Progenitor cell of endocrine pancreas (in vitro differentiated cells): Measurements from ENCODE around the gene FNDC3B. TPM values are rescaled to one million over a fixed set of nuclear protein-coding genes. Genes with fewer than 3 reads are reported as not detected.

ENCODE experiments used
- DNase-seq: peaks from one replicate; pipeline ENCODE4 v3.0.0; 2021; ENCODE audit warnings: low spot score; ENCODE audit not compliant: unreplicated experiment
- H3K27ac Mint-ChIP-seq: 2 replicates; pipeline ENCODE4 v1.8.0; 2021; ENCODE audit warnings: mild to moderate bottlenecking, moderate library complexity, mixed read lengths
- H3K27me3 Mint-ChIP-seq: 2 replicates; pipeline ENCODE4 v1.8.0; 2021; ENCODE audit warnings: mixed read lengths
- H3K36me3 Mint-ChIP-seq: 2 replicates; pipeline ENCODE4 v1.8.0; 2022; ENCODE audit warnings: mixed read lengths; ENCODE audit not compliant: insufficient read depth
- H3K4me1 Mint-ChIP-seq: 2 replicates; pipeline ENCODE4 v1.8.0; 2021; ENCODE audit warnings: low read depth, mixed read lengths
- H3K4me3 Mint-ChIP-seq: 2 replicates; pipeline ENCODE4 v1.8.0; 2021; ENCODE audit warnings: low read depth, mild to moderate bottlenecking, moderate library complexity, mixed read lengths
- H3K9me3 Mint-ChIP-seq: 2 replicates; pipeline ENCODE4 v1.8.0; 2021; ENCODE audit warnings: low read depth, mixed read lengths
- CTCF ChIP-seq: fragments of 200-600 bp; sonication (generic); IDR thresholded peaks from one replicate; pipeline ENCODE4 v1.5.0; 2021; ENCODE audit warnings: antibody characterized with exemption, mild to moderate bottlenecking; ENCODE audit not compliant: unreplicated experiment
- total RNA-seq: library from RNA; stranded (reverse); gene quantifications from 2 replicates; pipeline ENCODE4 v1.2.1, GENCODE V29; 2021

Gene FNDC3B
- total RNA-seq, 1 donor from 2014 or later, result 158 TPM

DNA sequence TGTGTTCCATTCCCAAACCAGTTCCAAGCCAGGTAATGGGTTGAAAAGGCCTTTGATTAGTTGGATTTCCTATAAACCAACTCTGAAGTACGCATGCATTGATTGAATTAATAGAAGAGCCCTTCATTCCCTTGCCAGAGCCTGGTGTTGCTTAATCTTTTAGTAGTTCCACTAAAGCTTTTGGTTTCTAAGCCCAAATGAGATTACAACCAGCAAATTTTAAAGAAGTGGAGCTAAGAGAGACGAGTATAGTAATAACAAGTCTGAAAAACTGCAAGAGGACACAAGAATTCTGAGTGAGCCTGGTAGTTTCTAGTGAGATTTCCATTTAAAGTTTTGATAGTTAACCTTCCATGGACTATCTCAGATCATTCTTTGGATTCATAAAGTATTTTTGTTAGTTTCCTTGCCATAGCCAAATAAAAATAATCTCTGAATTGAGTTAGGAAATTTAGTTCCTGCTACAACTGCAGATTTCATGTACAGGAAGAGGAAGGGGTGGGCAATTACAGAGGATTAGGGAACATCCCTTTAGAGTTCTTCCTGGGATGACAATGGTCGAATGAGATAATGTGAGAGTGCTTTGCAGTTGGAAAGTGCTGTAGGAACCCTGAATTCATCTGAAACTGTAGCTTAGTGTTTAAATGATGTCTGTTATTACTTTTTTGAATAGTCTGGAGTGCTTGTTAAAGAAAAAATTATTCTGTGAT is 136.8 kb downstream of the FNDC3B start:
- DNase-seq, result no peak
- H3K27me3 Mint-ChIP-seq, result no peaks in the 10 kb centered on the region
- no peak overlapping the region for H3K27ac Mint-ChIP-seq
- H3K4me1 Mint-ChIP-seq, result peaks cover 50% of the 10 kb centered on the region
- no peak for TF ChIP-seq CTCF
- no peaks in the 10 kb centered on the region for H3K9me3 Mint-ChIP-seq
- H3K4me3 Mint-ChIP-seq, result no peak overlapping the region
- H3K36me3 Mint-ChIP-seq, result peaks cover 10% of the 10 kb centered on the region

DNA sequence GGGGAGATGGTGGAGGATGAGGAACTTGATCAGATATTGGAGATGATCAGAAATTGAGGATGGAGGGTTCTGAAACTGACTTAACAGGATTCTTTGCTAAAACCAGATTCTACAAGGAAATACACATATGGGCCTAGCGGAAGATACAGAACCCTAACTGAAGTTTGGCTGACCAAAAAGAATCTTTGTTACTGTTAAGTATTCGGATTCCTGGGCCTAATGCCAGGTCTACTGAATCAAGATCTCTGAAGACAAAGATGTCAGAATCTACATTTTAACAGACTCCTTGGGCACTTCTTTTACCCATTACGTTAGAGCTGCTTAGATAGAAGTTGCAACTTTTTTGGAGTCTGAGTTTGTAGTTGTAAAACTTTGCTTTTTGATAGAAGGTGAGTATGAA is 137.7 kb downstream of the FNDC3B start:
- peaks cover 10% of the 10 kb centered on the region for H3K36me3 Mint-ChIP-seq
- peaks cover 45% of the 10 kb centered on the region for H3K4me1 Mint-ChIP-seq
- no peaks in the 10 kb centered on the region for H3K27me3 Mint-ChIP-seq
- no peak for DNase-seq
- no peak overlapping the region for H3K4me3 Mint-ChIP-seq
- no peaks in the 10 kb centered on the region for H3K9me3 Mint-ChIP-seq
- TF ChIP-seq CTCF, result no peak
- no peak overlapping the region for H3K27ac Mint-ChIP-seq

GRCh38 chr3:172177803-172178316 is 138.5 kb downstream of the FNDC3B start:
- H3K9me3 Mint-ChIP-seq, result no peaks in the 10 kb centered on the region
- H3K27me3 Mint-ChIP-seq, result no peaks in the 10 kb centered on the region
- H3K36me3 Mint-ChIP-seq, result peaks cover 10% of the 10 kb centered on the region
- no peak overlapping the region for H3K4me3 Mint-ChIP-seq
- no peak overlapping the region for H3K27ac Mint-ChIP-seq
- peaks cover 52% of the 10 kb centered on the region for H3K4me1 Mint-ChIP-seq
- no peak for TF ChIP-seq CTCF
- no peak for DNase-seq

- TF ChIP-seq CTCF, result no peak
- Mint-ChIP-seq H3K27me3 (no peaks in the 10 kb centered on the region), H3K4me3 (no peak overlapping the region), H3K36me3 (peaks cover 10% of the 10 kb centered on the region), H3K4me1 (peaks cover 47% of the 10 kb centered on the region), H3K9me3 (no peaks in the 10 kb centered on the region), H3K27ac (peak overlapping the region; percentile 42)
- DNase-seq, result no peak
These were observed 140.5 kb downstream of the FNDC3B start for GRCh38 chr3:172179680-172180399.

DNA sequence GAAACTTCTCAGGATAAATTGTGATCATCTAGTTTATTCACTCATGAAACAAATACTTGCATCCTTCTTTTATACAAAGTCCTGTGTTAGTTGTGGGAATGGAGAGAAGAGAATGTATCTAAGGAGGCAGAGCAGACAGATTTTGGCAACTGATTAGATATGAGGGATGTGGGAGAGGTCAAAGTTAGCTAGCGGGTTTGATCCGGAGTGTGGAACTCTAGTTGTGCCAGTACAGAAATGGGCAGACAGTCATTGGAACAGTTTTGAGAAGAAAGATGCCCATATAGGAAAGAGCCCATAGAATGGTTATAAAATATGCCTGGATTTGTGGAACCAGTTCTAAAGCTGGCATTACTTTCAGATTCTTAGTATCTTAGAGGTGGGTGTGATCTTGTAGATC is 141.1 kb downstream of the FNDC3B start:
- H3K27ac Mint-ChIP-seq, result no peak overlapping the region
- H3K4me1 Mint-ChIP-seq, result peaks cover 43% of the 10 kb centered on the region
- H3K36me3 Mint-ChIP-seq, result peaks cover 10% of the 10 kb centered on the region
- DNase-seq, result no peak
- no peak for TF ChIP-seq CTCF
- no peaks in the 10 kb centered on the region for H3K27me3 Mint-ChIP-seq
- H3K4me3 Mint-ChIP-seq, result no peak overlapping the region
- no peaks in the 10 kb centered on the region for H3K9me3 Mint-ChIP-seq
